ENCODE results near the gene AGAP2.
A peak's percentile ranks its signal among the peaks of the same experiment; 100 is the strongest.

The AGAP2 gene

DNA sequence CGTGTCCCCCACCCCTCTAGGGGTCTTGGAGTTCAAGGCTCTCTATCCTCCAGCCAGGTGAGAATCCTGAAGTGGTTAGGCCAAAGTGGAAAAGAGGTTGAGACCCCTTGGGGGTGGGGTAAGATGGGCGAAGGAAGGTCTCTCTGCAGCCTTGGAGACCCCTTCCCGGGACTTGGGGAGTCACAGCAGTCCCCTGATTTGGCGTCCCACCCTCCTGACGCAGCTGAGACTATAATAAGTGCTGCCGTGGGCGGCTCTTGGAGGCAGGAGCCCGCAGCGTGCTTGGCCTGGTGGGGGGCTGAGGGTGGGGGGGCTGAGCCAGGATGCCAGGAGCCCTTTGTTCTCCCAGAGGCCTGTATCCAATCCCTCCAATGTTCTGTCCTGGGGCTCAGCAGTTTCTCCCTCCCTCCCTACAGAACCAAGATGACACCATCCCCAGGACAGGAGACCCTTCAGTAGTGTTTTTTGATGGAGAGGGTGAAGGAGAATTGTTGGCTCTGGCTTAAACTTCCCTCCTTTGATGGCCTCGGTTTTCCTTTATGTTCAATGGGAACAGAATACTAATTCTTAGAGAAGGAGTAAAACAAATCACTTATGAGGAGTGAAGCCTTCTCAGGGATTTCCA lies 1.5 kb upstream of the AGAP2 start:
- H4K20me1 ChIP-seq (ENCODE audit: insufficient read depth, low read length, poor library complexity, severe bottlenecking): peaks cover 48% of the 10 kb centered on the region
- H3K9ac ChIP-seq (ENCODE audit: low read depth, low read length, poor library complexity, severe bottlenecking): peak overlapping the region; percentile 75
- H3K36me3 ChIP-seq (ENCODE audit: insufficient read depth, low read length): peaks cover 2% of the 10 kb centered on the region; the same call in 1 of the 2 replicates
- H3K9me2 ChIP-seq (replicated peaks; ENCODE audit: low read depth, low read length): no peaks in the 10 kb centered on the region
- peaks cover 67% of the 10 kb centered on the region for H3K79me2 ChIP-seq (ENCODE audit: insufficient read depth, low read length)
- peak overlapping the region; percentile 95 for H3K4me2 ChIP-seq (ENCODE audit: low read depth, low read length, poor library complexity, severe bottlenecking)
- peaks cover 31% of the 10 kb centered on the region for H3K4me1 ChIP-seq (ENCODE audit: insufficient read depth, low read length, poor library complexity, severe bottlenecking)
- no peak for TF ChIP-seq EZH2phosphoT487 (IDR thresholded peaks at IDR 0.05; ENCODE audit: borderline replicate concordance)
- TF ChIP-seq, protein P1, sequence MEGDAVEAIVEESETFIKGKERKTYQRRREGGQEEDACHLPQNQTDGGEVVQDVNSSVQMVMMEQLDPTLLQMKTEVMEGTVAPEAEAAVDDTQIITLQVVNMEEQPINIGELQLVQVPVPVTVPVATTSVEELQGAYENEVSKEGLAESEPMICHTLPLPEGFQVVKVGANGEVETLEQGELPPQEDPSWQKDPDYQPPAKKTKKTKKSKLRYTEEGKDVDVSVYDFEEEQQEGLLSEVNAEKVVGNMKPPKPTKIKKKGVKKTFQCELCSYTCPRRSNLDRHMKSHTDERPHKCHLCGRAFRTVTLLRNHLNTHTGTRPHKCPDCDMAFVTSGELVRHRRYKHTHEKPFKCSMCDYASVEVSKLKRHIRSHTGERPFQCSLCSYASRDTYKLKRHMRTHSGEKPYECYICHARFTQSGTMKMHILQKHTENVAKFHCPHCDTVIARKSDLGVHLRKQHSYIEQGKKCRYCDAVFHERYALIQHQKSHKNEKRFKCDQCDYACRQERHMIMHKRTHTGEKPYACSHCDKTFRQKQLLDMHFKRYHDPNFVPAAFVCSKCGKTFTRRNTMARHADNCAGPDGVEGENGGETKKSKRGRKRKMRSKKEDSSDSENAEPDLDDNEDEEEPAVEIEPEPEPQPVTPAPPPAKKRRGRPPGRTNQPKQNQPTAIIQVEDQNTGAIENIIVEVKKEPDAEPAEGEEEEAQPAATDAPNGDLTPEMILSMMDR (conservative IDR thresholded peaks at IDR 0.05; ENCODE audit: low read length): no peak
- no peak overlapping the region for H2AFZ ChIP-seq (ENCODE audit: low read length)
- H3F3A ChIP-seq (ENCODE audit: low read depth): no peaks in the 10 kb centered on the region
- no peaks in the 10 kb centered on the region for H3K27me3 ChIP-seq (ENCODE audit: insufficient read depth, low read length, poor library complexity, severe bottlenecking)
- peak overlapping the region; percentile 80 for H3K4me3 ChIP-seq (ENCODE audit: low read length, poor library complexity, severe bottlenecking)
- H3K9me3 ChIP-seq (ENCODE audit: insufficient read depth, low read depth, low read length): no peaks in the 10 kb centered on the region

DNA sequence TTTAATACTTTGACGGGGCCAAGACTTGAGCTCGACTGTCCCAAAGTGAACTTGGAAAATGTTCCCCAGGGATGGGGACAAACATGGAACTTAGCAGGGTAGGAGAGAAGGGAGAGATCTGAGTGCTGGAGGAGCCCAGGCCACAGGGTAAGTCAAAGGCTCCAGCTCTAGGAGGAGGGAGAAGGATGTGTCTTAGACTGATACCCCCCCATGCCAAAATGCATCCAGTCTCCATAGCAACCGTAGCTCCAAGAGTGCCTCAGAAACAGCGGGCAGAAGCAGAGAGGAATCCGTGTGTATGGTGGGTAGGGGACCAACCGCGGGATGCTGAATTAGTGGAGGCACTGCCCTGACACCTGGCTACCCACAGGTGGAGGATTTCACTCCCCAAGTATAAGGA lies 845 bp upstream of the AGAP2 start:
- Histone ChIP-seq H3K9ac (ENCODE audit: low read depth, low read length, poor library complexity, severe bottlenecking) (peak overlapping the region; percentile 75), H4K20me1 (ENCODE audit: insufficient read depth, low read length, poor library complexity, severe bottlenecking) (peaks cover 48% of the 10 kb centered on the region), H3K9me3 (ENCODE audit: insufficient read depth, low read depth, low read length) (no peaks in the 10 kb centered on the region), H3K36me3 (ENCODE audit: insufficient read depth, low read length) (peaks cover 9% of the 10 kb centered on the region; the same call in 1 of the 2 replicates), H3K27me3 (ENCODE audit: insufficient read depth, low read length, poor library complexity, severe bottlenecking) (no peaks in the 10 kb centered on the region), H3K79me2 (ENCODE audit: insufficient read depth, low read length) (peaks cover 71% of the 10 kb centered on the region), H3K4me2 (ENCODE audit: low read depth, low read length, poor library complexity, severe bottlenecking) (peak overlapping the region; percentile 95), H3K4me3 (ENCODE audit: low read length, poor library complexity, severe bottlenecking) (peak overlapping the region; percentile 80), H3F3A (ENCODE audit: low read depth) (no peaks in the 10 kb centered on the region), H3K4me1 (ENCODE audit: insufficient read depth, low read length, poor library complexity, severe bottlenecking) (peaks cover 29% of the 10 kb centered on the region), H2AFZ (ENCODE audit: low read length) (no peak overlapping the region), H3K9me2 (replicated peaks; ENCODE audit: low read depth, low read length) (no peaks in the 10 kb centered on the region)
- TF ChIP-seq EZH2phosphoT487 (IDR thresholded peaks at IDR 0.05; ENCODE audit: borderline replicate concordance): no peak
- TF ChIP-seq, protein P1 (conservative IDR thresholded peaks at IDR 0.05; ENCODE audit: low read length): no peak

DNA sequence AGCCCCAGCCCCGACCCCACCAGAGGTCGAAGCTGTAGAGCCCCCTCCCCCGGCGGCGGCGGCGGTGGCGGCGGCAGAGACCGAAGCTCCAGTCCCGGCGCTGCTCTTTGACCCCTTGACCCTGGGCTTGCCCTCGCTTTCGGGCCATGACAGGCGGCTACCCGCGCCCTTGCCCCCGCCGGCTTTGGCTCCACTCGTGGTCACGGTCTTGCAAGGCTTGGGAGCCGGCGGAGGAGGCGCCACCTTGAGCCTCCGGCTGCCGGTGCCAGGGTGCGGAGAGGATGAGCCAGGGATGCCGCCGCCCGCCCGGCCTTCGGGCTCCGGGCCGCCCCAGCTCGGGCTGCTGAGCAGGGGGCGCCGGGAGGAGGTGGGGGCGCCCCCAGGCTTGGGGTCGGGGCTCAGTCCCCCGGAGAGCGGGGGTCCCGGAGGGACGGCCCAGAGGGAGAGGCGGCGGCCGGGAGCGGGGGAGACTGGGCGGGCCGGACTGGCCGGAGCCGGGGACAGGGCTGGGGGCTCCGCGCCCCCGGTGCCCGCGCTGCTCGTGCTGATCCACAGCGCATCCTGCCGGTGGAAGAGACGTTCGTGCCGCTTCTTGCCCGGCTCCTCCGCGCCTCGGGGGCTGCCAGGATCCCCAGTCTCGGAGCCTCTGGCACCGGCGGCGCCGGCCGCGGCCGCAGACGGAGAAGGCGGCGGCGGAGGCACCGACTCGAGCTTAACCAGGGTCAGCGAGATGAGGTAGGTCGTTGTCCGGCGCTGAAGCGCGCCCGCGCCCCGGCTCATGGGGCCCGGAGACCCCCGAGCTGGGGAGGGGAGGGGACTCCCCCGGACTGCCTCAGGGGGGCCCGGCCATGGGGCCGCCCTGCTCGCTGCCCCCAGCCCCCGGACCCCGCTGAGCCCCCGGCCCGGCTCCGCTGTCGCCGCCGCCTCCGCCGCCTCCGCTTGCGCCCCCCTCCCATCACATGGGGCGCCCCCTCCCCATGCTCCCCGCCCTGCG lies 778 bp downstream of the AGAP2 start:
- no peak overlapping the region for H3K4me3 ChIP-seq (ENCODE audit: low read length, poor library complexity, severe bottlenecking)
- TF ChIP-seq, protein P1 (conservative IDR thresholded peaks at IDR 0.05; ENCODE audit: low read length): no peak
- no peak for TF ChIP-seq EZH2phosphoT487 (IDR thresholded peaks at IDR 0.05; ENCODE audit: borderline replicate concordance)
- H3K4me2 ChIP-seq (ENCODE audit: low read depth, low read length, poor library complexity, severe bottlenecking): no peak overlapping the region
- no peak overlapping the region for H2AFZ ChIP-seq (ENCODE audit: low read length)
- H3K9ac ChIP-seq (ENCODE audit: low read depth, low read length, poor library complexity, severe bottlenecking): no peak overlapping the region
- peaks cover 25% of the 10 kb centered on the region; the same call in 1 of the 2 replicates for H3K36me3 ChIP-seq (ENCODE audit: insufficient read depth, low read length)
- no peaks in the 10 kb centered on the region for H3F3A ChIP-seq (ENCODE audit: low read depth)
- H3K9me2 ChIP-seq (replicated peaks; ENCODE audit: low read depth, low read length): no peaks in the 10 kb centered on the region
- H4K20me1 ChIP-seq (ENCODE audit: insufficient read depth, low read length, poor library complexity, severe bottlenecking): peaks cover 48% of the 10 kb centered on the region
- peaks cover 27% of the 10 kb centered on the region for H3K4me1 ChIP-seq (ENCODE audit: insufficient read depth, low read length, poor library complexity, severe bottlenecking)
- H3K9me3 ChIP-seq (ENCODE audit: insufficient read depth, low read depth, low read length): no peaks in the 10 kb centered on the region
- H3K27me3 ChIP-seq (ENCODE audit: insufficient read depth, low read length, poor library complexity, severe bottlenecking): no peaks in the 10 kb centered on the region
- H3K79me2 ChIP-seq (ENCODE audit: insufficient read depth, low read length): peaks cover 71% of the 10 kb centered on the region

Data from Loucy (cell line).